Stimulated activated CD4-positive, alpha-beta T cell treated with anti-CD3 and anti-CD28 coated beads, TNF-alpha, amount 100 ng/mL, for 4 hours (primary cell): ENCODE data around the gene GCAT.
"Not testable (repeated sequence)": the region's sequence is repeated elsewhere in the genome, so short reads cannot be mapped to it uniquely, and the experiment has no call there.

ENCODE experiments used
- DNase-seq, 3 experiments: peaks; one replicate each; pipeline ENCODE4 v3.0.0-alpha.2; 2020; ENCODE audit warnings: low read depth in 3 of 3

The GCAT gene

DNA sequence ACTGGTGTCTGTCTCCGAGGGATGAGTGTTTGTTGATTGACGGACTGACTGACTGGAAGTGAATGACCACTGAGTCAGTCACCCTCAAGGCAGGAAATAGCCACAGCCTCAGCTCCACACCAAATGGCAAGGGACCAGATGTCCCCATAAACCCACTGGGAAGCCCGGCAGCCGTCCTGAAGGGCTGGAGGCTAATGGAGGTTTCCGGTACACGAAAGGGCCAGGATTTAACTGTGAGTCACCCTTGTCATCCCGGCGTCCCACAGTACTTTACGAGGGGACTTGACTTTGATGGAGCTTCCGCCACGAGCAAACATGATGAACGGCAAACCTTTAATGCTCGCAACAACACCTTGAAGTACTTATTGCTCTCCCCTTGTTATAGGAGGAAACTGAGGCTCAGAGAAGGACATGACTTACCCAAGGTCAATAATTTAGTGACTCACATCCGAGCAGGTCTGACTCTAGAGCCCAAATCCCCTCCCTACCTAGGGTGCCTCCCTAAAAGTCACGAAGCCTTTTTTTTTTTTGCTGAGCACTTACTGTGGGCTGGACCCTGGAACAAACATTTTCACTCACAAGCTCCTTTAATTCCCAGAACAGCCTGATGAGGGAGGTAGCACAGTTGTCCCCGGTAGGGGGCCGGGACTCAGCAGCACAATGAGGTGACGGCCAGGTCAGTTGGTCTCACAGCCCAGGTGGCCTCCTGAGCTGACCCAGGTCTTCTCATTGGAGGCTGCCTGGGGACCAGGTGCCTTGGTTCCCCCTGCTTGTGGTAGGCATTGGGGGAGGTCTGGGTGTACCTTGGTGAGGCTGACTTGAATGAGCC lies 25.2 kb upstream of the GCAT start:
- no peak for DNase-seq

GRCh38 chr22:37784829-37785495 lies 22.8 kb upstream of the GCAT start:
- no peak for DNase-seq

GRCh38 chr22:37790234-37790633 lies 17.5 kb upstream of the GCAT start:
- DNase-seq = no peak

GRCh38 chr22:37792494-37792893 lies 15.2 kb upstream of the GCAT start:
- no peak for DNase-seq

- DNase-seq = no peak
Measured at GRCh38 chr22:37794376-37794775, 13.4 kb upstream of the GCAT start.

- no peak for DNase-seq
Measured at GRCh38 chr22:37796079-37796478, 11.7 kb upstream of the GCAT start.

DNA sequence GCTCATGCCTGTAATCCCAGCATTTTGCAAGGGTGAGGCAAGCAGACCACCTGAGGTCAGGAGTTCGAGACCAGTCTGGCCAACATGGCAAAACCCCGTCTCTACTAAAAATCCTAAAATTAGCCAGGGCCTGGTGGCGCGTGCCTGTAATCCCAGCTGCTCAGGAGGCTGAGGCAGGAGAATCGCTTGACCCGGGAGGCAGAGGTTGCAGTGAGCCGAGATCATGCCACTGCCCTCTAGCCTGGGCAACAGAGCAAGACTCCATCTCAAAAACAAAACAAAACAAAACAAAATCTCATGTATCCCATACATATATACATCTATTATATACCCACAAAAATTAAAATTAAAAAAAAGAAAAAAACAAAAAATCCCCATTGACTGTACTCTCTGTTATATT lies 10.5 kb upstream of the GCAT start:
- DNase-seq = not testable (repeated sequence)

DNA sequence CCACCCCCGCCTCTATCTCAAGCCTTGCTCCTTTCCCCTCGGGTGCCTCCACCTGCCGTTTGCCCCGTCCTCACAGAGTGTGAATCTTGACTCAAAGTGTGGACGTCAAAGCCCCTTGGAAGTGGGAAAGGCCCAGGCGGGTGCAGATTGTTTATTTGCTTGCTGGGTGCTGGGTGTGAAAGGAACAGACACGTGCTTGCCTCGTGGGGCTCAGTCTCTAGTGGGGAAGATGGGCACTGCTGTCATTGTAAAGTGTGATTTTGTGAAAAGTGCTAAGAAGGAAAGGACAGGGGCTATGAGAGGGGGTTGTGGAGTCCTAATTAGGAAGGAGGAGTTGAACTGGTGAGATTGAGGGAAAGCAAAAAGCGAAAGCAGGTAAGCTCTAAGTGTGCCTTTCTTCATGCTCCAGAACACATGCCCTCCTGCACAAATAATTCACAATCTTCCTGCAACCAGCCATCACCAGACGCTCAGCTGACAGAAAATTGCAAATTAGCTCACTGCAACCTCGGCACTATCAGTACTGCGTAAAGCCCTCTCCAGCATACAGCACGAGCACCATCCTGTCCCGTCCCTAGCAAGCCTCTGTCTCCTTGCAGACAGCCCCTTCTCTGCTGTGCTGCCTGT lies 9.7 kb upstream of the GCAT start:
- no peak for DNase-seq

- DNase-seq = not testable (repeated sequence)
Measured at GRCh38 chr22:37799979-37800378, 7.8 kb upstream of the GCAT start.

- DNase-seq = no peak
Measured at GRCh38 chr22:37801946-37802309, 5.8 kb upstream of the GCAT start.

GRCh38 chr22:37802310-37803194 lies 5.2 kb upstream of the GCAT start:
- DNase-seq = no peak

DNA sequence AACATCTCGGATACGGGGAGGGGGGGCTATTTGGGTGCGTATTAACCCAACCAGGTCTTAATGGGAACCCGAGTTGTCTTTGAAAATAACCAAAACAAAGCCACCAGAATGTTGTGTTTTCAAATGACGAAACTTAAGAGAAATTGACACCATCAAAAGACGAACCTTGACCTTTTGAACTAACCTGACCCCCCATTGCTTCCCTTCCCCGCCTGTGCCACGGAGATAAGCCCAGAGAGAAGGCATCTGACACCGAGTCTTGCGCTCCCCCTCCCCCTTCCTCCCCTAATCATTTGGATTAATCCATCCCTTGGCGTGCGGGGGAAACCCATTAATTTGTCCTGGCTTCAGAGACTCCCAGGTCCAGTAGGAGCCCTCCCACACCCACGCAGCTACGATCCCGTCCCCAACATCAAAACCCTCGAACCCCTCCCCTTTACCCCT lies 4.5 kb upstream of the GCAT start:
- DNase-seq = no peak

GRCh38 chr22:37803639-37804351 lies 3.9 kb upstream of the GCAT start:
- no peak for DNase-seq

DNA sequence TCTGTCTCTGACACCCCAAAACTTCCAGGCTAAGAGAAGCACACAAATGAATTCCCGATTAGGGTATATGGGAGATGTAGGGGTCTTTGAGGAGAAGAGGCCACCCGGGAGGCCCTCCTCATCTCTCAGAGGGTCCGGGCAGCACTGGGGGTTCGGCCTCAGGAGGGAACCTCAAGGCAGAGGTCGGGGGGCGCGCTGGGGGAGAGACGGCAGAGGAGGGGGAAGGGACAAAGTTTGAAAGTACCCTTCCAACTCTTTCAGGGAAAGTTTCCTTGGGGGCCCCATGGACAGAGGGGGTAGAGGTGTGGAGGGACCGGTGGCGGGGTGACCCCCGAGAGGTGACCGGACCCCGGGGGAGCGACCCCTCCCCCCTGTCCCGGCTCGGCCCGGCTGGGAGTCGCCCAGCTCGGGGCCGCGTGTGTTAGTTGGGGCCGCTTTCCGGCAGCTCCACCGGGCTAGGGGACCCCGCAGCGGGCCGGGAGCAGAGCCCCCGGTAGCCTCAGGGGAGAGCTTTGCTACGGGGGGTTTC lies 3.3 kb upstream of the GCAT start:
- no peak for DNase-seq

- peak in 2 of 3 experiments; percentile 32 to 50 for DNase-seq
Measured at GRCh38 chr22:37804881-37805809, 2.6 kb upstream of the GCAT start.

DNA sequence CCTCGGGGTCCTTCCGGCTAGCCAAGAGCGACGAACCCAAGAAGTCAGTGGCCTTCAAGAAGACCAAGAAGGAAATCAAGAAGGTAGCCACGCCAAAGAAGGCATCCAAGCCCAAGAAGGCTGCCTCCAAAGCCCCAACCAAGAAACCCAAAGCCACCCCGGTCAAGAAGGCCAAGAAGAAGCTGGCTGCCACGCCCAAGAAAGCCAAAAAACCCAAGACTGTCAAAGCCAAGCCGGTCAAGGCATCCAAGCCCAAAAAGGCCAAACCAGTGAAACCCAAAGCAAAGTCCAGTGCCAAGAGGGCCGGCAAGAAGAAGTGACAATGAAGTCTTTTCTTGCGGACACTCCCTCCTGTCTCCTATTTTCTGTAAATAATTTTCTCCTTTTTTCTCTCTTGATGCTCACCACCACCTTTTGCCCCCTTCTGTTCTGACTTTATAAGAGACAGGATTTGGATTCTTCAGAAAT lies 1.9 kb upstream of the GCAT start:
- no peak for DNase-seq

DNA sequence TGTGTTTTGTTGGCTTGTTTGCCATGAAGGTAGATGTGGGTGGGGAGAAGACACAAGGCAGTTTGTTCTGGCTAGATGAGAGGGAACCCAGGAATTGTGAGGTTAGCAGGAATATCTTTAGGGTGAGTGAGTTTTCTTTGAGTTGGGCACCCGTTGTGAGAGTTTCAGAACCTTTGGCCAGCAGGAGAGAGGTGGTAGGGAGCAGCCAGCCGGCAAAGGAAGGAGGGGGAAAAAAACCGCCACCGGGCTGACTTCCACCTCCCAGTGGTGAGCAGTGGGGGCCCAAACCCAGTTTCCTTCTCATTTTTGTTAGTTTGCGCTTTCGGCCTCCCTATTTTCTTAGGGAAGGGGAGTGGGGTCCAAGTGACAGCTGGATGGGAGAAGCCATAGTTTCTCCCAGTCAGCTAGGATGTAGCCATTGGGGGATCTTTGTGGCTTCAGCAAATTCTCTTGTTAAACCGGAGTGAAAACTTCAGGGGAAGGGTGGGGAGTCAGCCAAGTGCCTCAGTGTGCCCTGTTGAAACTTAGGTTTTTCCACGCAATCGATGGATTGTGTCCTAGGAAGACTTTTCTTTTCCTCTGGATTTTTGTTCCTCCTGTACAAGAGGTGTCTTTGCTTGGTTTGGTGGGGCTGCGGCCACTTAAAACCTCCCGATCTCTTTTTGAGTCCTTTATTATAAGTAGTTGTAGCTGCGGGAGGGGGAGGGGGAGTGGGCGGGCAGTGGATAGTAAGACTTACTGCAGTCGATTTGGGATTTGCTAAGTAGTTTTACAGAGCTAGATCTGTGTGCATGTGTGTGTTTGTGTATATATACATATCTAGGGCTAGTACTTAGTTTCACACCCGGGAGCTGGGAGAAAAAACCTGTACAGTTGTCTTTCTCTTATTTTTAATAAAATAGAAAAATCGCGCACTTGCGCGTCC lies 1.1 kb upstream of the GCAT start:
- no peak for DNase-seq

DNA sequence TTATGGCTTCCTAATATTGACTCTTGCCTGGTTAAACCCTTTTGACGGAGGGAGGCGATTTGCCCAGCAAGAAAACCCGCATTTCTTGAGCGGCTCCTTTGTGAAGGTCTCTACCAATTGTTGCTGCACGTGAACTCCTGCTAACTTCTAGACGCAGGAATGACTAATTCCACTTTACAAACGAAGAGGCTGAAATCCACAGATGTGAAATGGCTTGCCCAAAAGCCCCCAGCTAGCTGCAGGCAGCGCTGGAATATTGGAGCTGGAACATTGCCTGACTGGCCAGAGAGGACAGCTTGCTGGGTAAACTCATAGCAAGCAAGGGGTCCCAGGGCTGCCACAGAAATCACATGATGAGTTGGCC lies 542 bp downstream of the GCAT start:
- no peak for DNase-seq
